ENCODE measurements around the gene SLC7A7.
"Not testable (repeated sequence)": the region's sequence is repeated elsewhere in the genome, so short reads cannot be mapped to it uniquely, and the experiment has no call there.

The SLC7A7 gene

GRCh38 chr14:22726012-22726411, 89.2 kb downstream of the SLC7A7 start:
- TF ChIP-seq CTCF (conservative IDR thresholded peaks at IDR 0.05; ENCODE audit: low read depth, low read length): no peak
- no peak overlapping the region for H3K4me3 ChIP-seq (ENCODE audit: low read depth, low read length)
- no peak for DNase-seq (ENCODE audit: low read depth)

GRCh38 chr14:22725374-22725773, 89.9 kb downstream of the SLC7A7 start:
- H3K4me3 ChIP-seq (ENCODE audit: low read depth, low read length); DNase-seq (ENCODE audit: low read depth): not testable (repeated sequence)

DNA sequence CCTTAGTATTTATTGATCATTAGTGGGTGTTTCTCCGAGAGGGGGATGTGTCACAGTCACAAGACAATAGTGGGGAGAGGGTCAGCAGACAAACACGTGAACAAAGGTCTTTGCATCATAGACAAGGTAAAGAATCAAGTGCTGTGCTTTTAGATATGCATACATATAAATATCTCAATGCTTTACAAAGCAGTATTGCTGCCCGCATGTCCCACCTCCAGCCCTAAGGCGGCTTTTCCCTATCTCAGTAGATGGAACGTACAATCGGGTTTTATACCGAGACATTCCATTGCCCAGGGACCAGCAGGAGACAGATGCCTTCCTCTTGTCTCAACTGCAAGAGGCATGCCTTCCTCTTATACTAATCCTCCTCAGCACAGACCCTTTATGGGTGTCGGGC, 90.4 kb downstream of the SLC7A7 start:
- DNase-seq (ENCODE audit: low read depth); H3K4me3 ChIP-seq (ENCODE audit: low read depth, low read length): not testable (repeated sequence)

DNA sequence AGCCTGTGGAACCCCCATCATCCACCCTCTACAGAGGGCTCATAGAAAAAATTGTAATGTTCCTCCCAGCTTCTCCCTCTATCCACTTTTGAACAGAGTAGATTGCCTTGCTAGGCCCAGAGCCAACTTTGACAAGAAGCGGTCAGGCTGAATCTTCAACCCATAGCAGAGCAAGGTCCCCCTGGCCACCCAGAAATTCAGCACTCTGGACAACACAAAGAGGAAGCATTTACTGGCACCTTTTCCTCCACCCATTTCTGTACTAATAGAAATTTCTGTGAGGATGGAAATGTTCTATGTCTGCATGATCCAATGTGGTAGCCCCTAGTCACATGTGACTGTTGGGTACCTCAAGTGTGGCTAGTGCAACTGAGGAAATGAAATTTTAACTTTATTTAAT, 91.4 kb downstream of the SLC7A7 start:
- TF ChIP-seq CTCF (conservative IDR thresholded peaks at IDR 0.05; ENCODE audit: low read depth, low read length): no peak
- H3K4me3 ChIP-seq (ENCODE audit: low read depth, low read length): no peak overlapping the region
- DNase-seq (ENCODE audit: low read depth): no peak
